ENCODE results near the gene PTH2R. TPM values are rescaled to one million over a fixed set of nuclear protein-coding genes. Genes with fewer than 3 reads are reported as not detected.
"Not testable (repeated sequence)": the region's sequence is repeated elsewhere in the genome, so short reads cannot be mapped to it uniquely, and the experiment has no call there.

PTH2R gene
- polyA plus RNA-seq, 1 donor (not counting 4 experiments of a cell fraction or from before 2014, with no cell fraction given): not detected

GRCh38 chr2:208479342-208479741, 72.8 kb downstream of the PTH2R start:
- dilution Hi-C loops (cut with MboI; ENCODE audit: extremely low pct_ligation_motif_present, low sequenced_read_pairs): no loop called here
- Histone ChIP-seq H4K20me1 (ENCODE audit: control insufficient read depth, extremely low read depth, insufficient read depth, low read length) (no peaks in the 10 kb centered on the region), H3K27me3 (ENCODE audit: control insufficient read depth, extremely low read depth, insufficient read depth, low read length) (no peaks in the 10 kb centered on the region), H3K79me2 (ENCODE audit: control insufficient read depth, insufficient read depth, low read length) (no peaks in the 10 kb centered on the region), H2AFZ (ENCODE audit: control insufficient read depth, low read length) (no peak overlapping the region), H3K4me1 (ENCODE audit: control insufficient read depth, extremely low read depth, insufficient read depth, low read length) (no peaks in the 10 kb centered on the region), H3K4me3 (ENCODE audit: control insufficient read depth in 2 of 3, extremely low read depth in 1 of 3, insufficient read depth in 2 of 3, low read depth in 1 of 3, low read length in 3 of 3) (no peak overlapping the region), H3K9ac (ENCODE audit: control insufficient read depth, extremely low read depth, insufficient read depth, low read length) (no peak overlapping the region), H3K27ac (ENCODE audit: control insufficient read depth, insufficient read depth, low read length) (no peak overlapping the region), H3K9me1 (ENCODE audit: control insufficient read depth, extremely low read depth, insufficient read depth, low read length) (no peaks in the 10 kb centered on the region), H3K36me3 (ENCODE audit: control insufficient read depth in 2 of 2, extremely low read depth in 1 of 2, insufficient read depth in 2 of 2, low read length in 2 of 2) (no peaks in the 10 kb centered on the region), H3K9me3 (ENCODE audit: control insufficient read depth, low read depth, low read length) (no peaks in the 10 kb centered on the region), H3K4me2 (ENCODE audit: control insufficient read depth, extremely low read depth, insufficient read depth, low read depth, low read length) (no peak overlapping the region)
- DNase-seq (ENCODE audit: low read depth, low spot score): no peak
- FAIRE-seq: no peak
- no peak for TF ChIP-seq CTCF (optimal IDR thresholded peaks at IDR 0.05 in 1 of 3, IDR thresholded peaks at IDR 0.05 in 1 of 3, conservative IDR thresholded peaks at IDR 0.05 in 1 of 3; ENCODE audit: extremely low read depth in 1 of 3, insufficient read depth in 2 of 3, low read length in 3 of 3)
- no peak for TF ChIP-seq EZH2 (IDR thresholded peaks at IDR 0.05; ENCODE audit: low read length)

GRCh38 chr2:208481945-208482344, 75.4 kb downstream of the PTH2R start:
- H3K4me3 ChIP-seq (ENCODE audit: control insufficient read depth in 2 of 3, extremely low read depth in 1 of 3, insufficient read depth in 2 of 3, low read depth in 1 of 3, low read length in 3 of 3); H3K79me2 ChIP-seq (ENCODE audit: control insufficient read depth, insufficient read depth, low read length); H3K4me2 ChIP-seq (ENCODE audit: control insufficient read depth, extremely low read depth, insufficient read depth, low read depth, low read length); H3K4me1 ChIP-seq (ENCODE audit: control insufficient read depth, extremely low read depth, insufficient read depth, low read length); H3K9me3 ChIP-seq (ENCODE audit: control insufficient read depth, low read depth, low read length); FAIRE-seq; H3K27ac ChIP-seq (ENCODE audit: control insufficient read depth, insufficient read depth, low read length); H3K9ac ChIP-seq (ENCODE audit: control insufficient read depth, extremely low read depth, insufficient read depth, low read length); dilution Hi-C loops (cut with MboI; ENCODE audit: extremely low pct_ligation_motif_present, low sequenced_read_pairs); DNase-seq (ENCODE audit: low read depth, low spot score); H3K27me3 ChIP-seq (ENCODE audit: control insufficient read depth, extremely low read depth, insufficient read depth, low read length); H3K9me1 ChIP-seq (ENCODE audit: control insufficient read depth, extremely low read depth, insufficient read depth, low read length); H4K20me1 ChIP-seq (ENCODE audit: control insufficient read depth, extremely low read depth, insufficient read depth, low read length); H2AFZ ChIP-seq (ENCODE audit: control insufficient read depth, low read length); H3K36me3 ChIP-seq (ENCODE audit: control insufficient read depth in 2 of 2, extremely low read depth in 1 of 2, insufficient read depth in 2 of 2, low read length in 2 of 2): not testable (repeated sequence)

GRCh38 chr2:208482453-208483015, 75.9 kb downstream of the PTH2R start:
- H3K4me3 ChIP-seq (ENCODE audit: control insufficient read depth in 2 of 3, extremely low read depth in 1 of 3, insufficient read depth in 2 of 3, low read depth in 1 of 3, low read length in 3 of 3); H3K36me3 ChIP-seq (ENCODE audit: control insufficient read depth in 2 of 2, extremely low read depth in 1 of 2, insufficient read depth in 2 of 2, low read length in 2 of 2); H3K9me1 ChIP-seq (ENCODE audit: control insufficient read depth, extremely low read depth, insufficient read depth, low read length); H3K79me2 ChIP-seq (ENCODE audit: control insufficient read depth, insufficient read depth, low read length); H2AFZ ChIP-seq (ENCODE audit: control insufficient read depth, low read length); H3K4me1 ChIP-seq (ENCODE audit: control insufficient read depth, extremely low read depth, insufficient read depth, low read length); FAIRE-seq; H3K4me2 ChIP-seq (ENCODE audit: control insufficient read depth, extremely low read depth, insufficient read depth, low read depth, low read length); H3K27ac ChIP-seq (ENCODE audit: control insufficient read depth, insufficient read depth, low read length); H3K9ac ChIP-seq (ENCODE audit: control insufficient read depth, extremely low read depth, insufficient read depth, low read length); H3K27me3 ChIP-seq (ENCODE audit: control insufficient read depth, extremely low read depth, insufficient read depth, low read length); DNase-seq (ENCODE audit: low read depth, low spot score); H4K20me1 ChIP-seq (ENCODE audit: control insufficient read depth, extremely low read depth, insufficient read depth, low read length); dilution Hi-C loops (cut with MboI; ENCODE audit: extremely low pct_ligation_motif_present, low sequenced_read_pairs); H3K9me3 ChIP-seq (ENCODE audit: control insufficient read depth, low read depth, low read length): not testable (repeated sequence)

Measured in keratinocyte (primary cell).